ENCODE measurements around the gene RAB11FIP3. TPM values are rescaled to one million over a fixed set of nuclear protein-coding genes. Genes with fewer than 3 reads are reported as not detected.

RAB11FIP3 gene
- total and polyA plus RNA-seq, 11 donors: 19.3 to 39.9 (median 31.9) TPM

DNA sequence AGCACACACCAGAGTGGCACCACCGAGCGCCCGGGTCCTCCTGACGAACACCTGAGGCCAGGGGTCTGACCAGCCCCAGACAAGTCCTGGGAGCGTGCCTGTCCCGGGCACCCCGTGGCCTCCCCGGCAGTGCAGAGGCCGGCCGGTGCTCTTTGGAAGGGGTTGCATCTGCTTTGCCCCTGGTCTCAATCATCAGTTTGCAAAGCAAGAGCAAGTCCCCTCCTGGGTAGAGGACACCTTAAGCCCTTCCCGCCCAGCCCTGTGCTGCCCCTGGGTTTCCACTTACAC, 90.4 kb downstream of the RAB11FIP3 start:
- WGBS, 4 donors: 93 to 98% (median 95%) methylated on average over 8 to 11 of the region's 11 CpGs
- intact Hi-C loops (cut with DNase I): no loop called here
- Histone ChIP-seq H3K4me1 (no peaks in the 10 kb centered on the region), H3K9me3 (no peaks in the 10 kb centered on the region), H3K4me3 (no peak overlapping the region), H3K27ac (no peak overlapping the region), H3K27me3 (no peaks in the 10 kb centered on the region), H3K36me3 (peaks cover 0 to 58% (median 41%) of the 10 kb centered on the region in 9 donors)
- TF ChIP-seq POLR2A (IDR thresholded peaks at IDR 0.05) (no peak), CTCF (IDR thresholded peaks at IDR 0.05) (no peak)
- ATAC-seq: no peak
- DNase-seq: no peak

DNA sequence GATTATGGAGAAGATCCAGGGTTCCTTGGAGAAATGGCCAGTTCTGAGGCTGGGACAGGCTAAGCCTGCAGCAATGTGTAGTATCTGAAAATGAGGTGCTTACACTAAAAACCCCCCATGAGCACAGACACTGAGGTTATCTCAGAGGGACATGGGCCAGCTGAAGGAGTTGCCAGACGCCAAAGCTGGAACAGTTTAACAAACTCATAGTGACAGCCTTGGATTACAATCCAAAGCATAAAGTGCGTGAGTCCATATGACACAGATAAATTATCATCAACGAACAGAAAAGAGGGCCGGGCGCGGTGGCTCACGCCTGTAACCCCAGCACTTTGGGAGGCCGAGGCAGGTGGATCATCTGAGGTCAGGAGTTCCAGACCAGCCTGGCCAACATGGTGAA, 90.9 kb downstream of the RAB11FIP3 start:
- no peak for DNase-seq
- Histone ChIP-seq H3K36me3 (peaks cover 0 to 61% (median 43%) of the 10 kb centered on the region in 9 donors), H3K9me3 (no peaks in the 10 kb centered on the region), H3K4me3 (no peak overlapping the region), H3K27me3 (no peaks in the 10 kb centered on the region), H3K27ac (no peak overlapping the region), H3K4me1 (no peaks in the 10 kb centered on the region)
- TF ChIP-seq CTCF (IDR thresholded peaks at IDR 0.05) (no peak), POLR2A (IDR thresholded peaks at IDR 0.05) (no peak)
- no peak for ATAC-seq
- WGBS, 4 donors: 94 to 96% (median 95%) methylated on average over 8 of the region's 8 CpGs
- intact Hi-C loops (cut with DNase I): no loop called here

DNA sequence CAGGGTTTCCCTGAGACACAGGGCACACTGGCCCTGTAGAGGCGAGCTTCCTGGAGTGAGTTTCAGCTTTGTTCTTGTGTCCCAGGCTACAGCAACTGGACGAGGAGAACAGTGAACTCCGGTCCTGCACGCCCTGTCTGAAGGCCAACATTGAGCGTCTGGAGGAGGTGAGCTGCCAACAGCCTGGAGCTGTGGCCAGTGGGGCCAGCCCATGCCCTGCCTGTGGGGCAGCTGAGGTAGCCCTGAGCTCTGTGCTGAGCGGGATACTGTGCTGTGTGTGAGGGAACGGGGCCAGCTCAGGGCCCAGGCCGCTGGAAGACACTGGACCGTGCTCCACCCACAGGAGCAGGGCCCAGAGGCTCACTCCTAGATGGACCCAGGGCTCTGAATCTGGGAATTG, 93.4 kb downstream of the RAB11FIP3 start:
- Histone ChIP-seq H3K4me3 (no peak overlapping the region), H3K27ac (no peak overlapping the region), H3K36me3 (peaks cover 0 to 61% (median 42%) of the 10 kb centered on the region in 9 donors), H3K4me1 (no peaks in the 10 kb centered on the region), H3K27me3 (no peaks in the 10 kb centered on the region), H3K9me3 (no peaks in the 10 kb centered on the region)
- intact Hi-C loops (cut with DNase I): no loop called here
- 91 to 96% (median 92%) methylated on average over 6 to 9 of the region's 9 CpGs for WGBS, 4 donors
- no peak for TF ChIP-seq POLR2A (IDR thresholded peaks at IDR 0.05)
- no peak for TF ChIP-seq CTCF (IDR thresholded peaks at IDR 0.05)
- DNase-seq (no peak), ATAC-seq (peak in 1 of 4 donors; percentile 6)

GRCh38 chr16:519425-519824, 94.0 kb downstream of the RAB11FIP3 start:
- intact Hi-C loops (cut with DNase I): no loop called here
- no peak for DNase-seq
- Histone ChIP-seq H3K9me3 (no peaks in the 10 kb centered on the region), H3K27ac (no peak overlapping the region), H3K36me3 (peaks cover 0 to 57% (median 41%) of the 10 kb centered on the region in 9 donors), H3K4me3 (no peak overlapping the region), H3K27me3 (no peaks in the 10 kb centered on the region), H3K4me1 (peaks cover 0 to 3% (median 0%) of the 10 kb centered on the region in 12 donors)
- TF ChIP-seq CTCF (IDR thresholded peaks at IDR 0.05) (no peak), POLR2A (IDR thresholded peaks at IDR 0.05) (no peak)
- 92 to 97% (median 96%) methylated on average over 18 to 19 of the region's 19 CpGs for WGBS, 4 donors
- no peak for ATAC-seq

Data from heart left ventricle (tissue), 16 donors.